ENCODE data around the gene SHANK1.
"Not testable (repeated sequence)": the region's sequence is repeated elsewhere in the genome, so short reads cannot be mapped to it uniquely, and the experiment has no call there.

SHANK1 gene

DNA sequence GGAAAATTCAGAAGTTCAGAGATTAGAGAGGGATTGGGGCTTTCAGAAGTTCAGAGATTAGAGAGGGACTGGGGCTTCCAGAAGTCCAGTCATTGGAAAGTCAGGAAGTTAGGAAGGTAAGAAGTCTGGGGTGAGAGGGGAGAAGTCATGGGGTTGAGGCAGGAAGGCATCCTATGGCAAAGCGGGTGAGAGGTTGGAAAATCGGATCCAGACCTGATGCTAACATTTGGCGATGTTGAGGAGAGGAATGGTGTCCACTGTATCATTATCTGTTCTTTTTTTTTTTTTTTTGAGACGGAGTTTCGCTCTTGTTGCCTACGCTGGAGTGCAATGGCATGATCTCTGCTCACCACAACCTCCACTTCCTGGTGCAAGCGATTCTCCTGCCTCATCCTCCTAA is 91.1 kb downstream of the SHANK1 start:
- no peaks in the 10 kb centered on the region for H3K27me3 ChIP-seq (ENCODE audit: insufficient read depth, poor library complexity, severe bottlenecking)

DNA sequence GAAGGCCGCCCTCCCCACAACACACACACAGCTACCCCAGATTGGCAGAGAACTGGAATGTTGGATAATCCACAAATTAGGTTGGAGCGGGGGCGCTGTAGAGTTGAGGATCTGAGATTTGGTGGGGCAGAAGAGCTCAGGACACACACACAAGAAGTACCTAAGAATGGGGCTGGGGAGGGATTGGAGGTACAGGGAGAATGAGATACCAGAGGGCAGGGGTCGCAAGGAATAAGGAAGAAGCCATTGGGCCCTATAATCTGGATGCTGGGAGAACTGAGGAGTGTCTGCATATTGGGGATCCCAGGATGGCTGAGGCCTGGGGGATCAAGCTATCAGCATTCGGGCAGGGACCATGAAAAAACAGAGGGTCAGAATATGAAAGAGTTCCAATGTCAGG is 91.5 kb downstream of the SHANK1 start:
- DNase-seq (ENCODE audit: low spot score): no peak
- ATAC-seq (ENCODE audit: low read depth): no peak
- TF ChIP-seq CTCF (IDR thresholded peaks at IDR 0.05; ENCODE audit: poor library complexity, severe bottlenecking): no peak

More for the DNA sequence above, 91.1 kb downstream of the SHANK1 start:
- H3K9me3 ChIP-seq (ENCODE audit: severe bottlenecking): no peaks in the 10 kb centered on the region
- H3K4me1 ChIP-seq (ENCODE audit: insufficient read depth, poor library complexity, severe bottlenecking): no peaks in the 10 kb centered on the region
- no peak for ATAC-seq (ENCODE audit: low read depth)
- no peaks in the 10 kb centered on the region for H3K36me3 ChIP-seq (ENCODE audit: low read depth)
- no peak for DNase-seq (ENCODE audit: low spot score)
- no peak overlapping the region for H3K27ac ChIP-seq (ENCODE audit: poor library complexity, severe bottlenecking)
- no peak overlapping the region for H3K4me3 ChIP-seq (ENCODE audit: severe bottlenecking)
- no peak for TF ChIP-seq CTCF (IDR thresholded peaks at IDR 0.05; ENCODE audit: poor library complexity, severe bottlenecking)

DNA sequence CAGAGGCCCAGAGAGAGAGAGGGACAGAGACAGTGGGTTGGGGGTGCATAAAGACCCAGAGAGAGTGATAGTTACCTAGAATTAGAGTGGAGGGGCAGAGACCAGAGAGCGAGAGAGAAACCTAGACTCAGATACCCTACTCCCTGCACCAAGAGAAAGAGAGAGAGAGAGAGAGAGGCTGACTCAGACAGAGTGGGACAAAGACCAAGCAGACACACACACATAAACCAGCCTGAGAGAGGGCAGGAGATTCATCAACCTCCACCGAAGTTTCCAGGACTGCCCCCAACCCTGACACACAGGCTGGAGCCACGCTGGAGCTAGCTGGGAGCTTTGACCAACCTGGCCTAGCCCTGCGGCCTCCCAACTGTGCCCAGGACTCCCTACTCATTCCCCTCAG is 92.8 kb downstream of the SHANK1 start:
- Histone ChIP-seq H3K27me3 (ENCODE audit: insufficient read depth, poor library complexity, severe bottlenecking) (no peaks in the 10 kb centered on the region), H3K4me3 (ENCODE audit: severe bottlenecking) (no peak overlapping the region), H3K9me3 (ENCODE audit: severe bottlenecking) (no peaks in the 10 kb centered on the region), H3K4me1 (ENCODE audit: insufficient read depth, poor library complexity, severe bottlenecking) (no peaks in the 10 kb centered on the region), H3K36me3 (ENCODE audit: low read depth) (no peaks in the 10 kb centered on the region), H3K27ac (ENCODE audit: poor library complexity, severe bottlenecking) (no peak overlapping the region)
- ATAC-seq (ENCODE audit: low read depth): 0 out of 3 replicates have a peak, but pooled peaks have one; percentile 19
- no peak for DNase-seq (ENCODE audit: low spot score)
- TF ChIP-seq CTCF (IDR thresholded peaks at IDR 0.05; ENCODE audit: poor library complexity, severe bottlenecking): no peak

More for the DNA sequence above, 91.5 kb downstream of the SHANK1 start:
- Histone ChIP-seq H3K4me1 (ENCODE audit: insufficient read depth, poor library complexity, severe bottlenecking) (no peaks in the 10 kb centered on the region), H3K9me3 (ENCODE audit: severe bottlenecking) (no peaks in the 10 kb centered on the region), H3K27me3 (ENCODE audit: insufficient read depth, poor library complexity, severe bottlenecking) (no peaks in the 10 kb centered on the region), H3K4me3 (ENCODE audit: severe bottlenecking) (no peak overlapping the region), H3K36me3 (ENCODE audit: low read depth) (no peaks in the 10 kb centered on the region), H3K27ac (ENCODE audit: poor library complexity, severe bottlenecking) (no peak overlapping the region)

DNA sequence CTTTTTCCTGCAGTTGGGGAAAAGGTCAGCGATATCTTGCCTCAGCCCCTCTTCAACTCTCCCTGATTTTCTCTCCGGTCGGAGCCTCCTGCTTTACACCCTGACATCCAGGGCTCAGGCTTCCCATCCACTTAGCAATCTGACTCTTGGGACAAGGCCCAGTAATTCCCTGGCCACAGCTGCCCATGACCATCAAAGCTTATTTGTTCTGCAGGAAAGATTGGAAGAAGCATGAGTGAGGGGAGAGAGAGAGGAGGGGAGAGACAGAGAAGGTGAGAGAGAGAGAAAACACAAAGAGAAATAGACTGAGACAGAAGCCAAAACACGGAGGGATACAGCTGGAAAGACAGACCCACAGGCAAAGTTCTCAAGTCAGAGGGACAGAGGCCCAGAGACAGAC is 93.6 kb downstream of the SHANK1 start:
- no peak overlapping the region for H3K27ac ChIP-seq (ENCODE audit: poor library complexity, severe bottlenecking)
- ATAC-seq (ENCODE audit: low read depth) (no peak), DNase-seq (ENCODE audit: low spot score) (no peak)
- no peaks in the 10 kb centered on the region for H3K36me3 ChIP-seq (ENCODE audit: low read depth)
- TF ChIP-seq CTCF (IDR thresholded peaks at IDR 0.05; ENCODE audit: poor library complexity, severe bottlenecking): no peak
- H3K27me3 ChIP-seq (ENCODE audit: insufficient read depth, poor library complexity, severe bottlenecking): no peaks in the 10 kb centered on the region
- no peak overlapping the region for H3K4me3 ChIP-seq (ENCODE audit: severe bottlenecking)
- H3K9me3 ChIP-seq (ENCODE audit: severe bottlenecking): no peaks in the 10 kb centered on the region
- no peaks in the 10 kb centered on the region for H3K4me1 ChIP-seq (ENCODE audit: insufficient read depth, poor library complexity, severe bottlenecking)

DNA sequence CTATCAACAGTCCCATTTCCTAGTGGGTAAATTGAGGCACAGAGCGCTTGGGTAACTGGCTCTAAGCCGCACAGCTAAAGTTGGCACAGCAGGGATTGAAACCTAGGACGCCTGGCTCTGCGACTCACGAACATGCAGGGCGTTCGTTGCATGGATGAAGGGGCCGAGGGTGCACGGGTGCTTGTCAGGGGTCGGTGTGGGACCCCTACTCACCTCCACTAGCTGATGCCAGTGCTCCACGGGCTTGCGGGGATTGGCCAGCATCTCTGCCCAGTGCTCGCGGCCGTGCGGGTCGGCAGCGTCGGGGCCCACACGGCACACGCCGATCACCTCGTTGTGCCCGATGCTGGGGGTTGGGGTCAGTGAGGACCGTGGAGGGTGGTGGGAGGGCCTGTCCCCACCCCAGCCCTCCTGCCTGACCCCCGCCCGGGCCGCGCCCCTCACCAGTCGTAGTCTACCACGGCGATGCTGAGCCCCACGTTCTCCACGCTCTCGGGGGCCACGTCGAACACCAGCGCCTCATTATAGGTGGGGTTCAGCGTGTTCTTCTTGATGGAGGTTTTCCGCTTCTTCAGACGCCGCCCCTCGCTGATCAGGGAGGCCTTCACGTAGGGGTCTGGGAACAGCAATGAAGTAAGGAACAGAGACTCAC is 94.5 kb downstream of the SHANK1 start:
- DNase-seq (ENCODE audit: low spot score): no peak

GRCh38 chr19:50620394-50620906 is 99.2 kb downstream of the SHANK1 start:
- DNase-seq (ENCODE audit: low spot score); H3K4me3 ChIP-seq (ENCODE audit: severe bottlenecking); H3K36me3 ChIP-seq (ENCODE audit: low read depth); H3K4me1 ChIP-seq (ENCODE audit: insufficient read depth, poor library complexity, severe bottlenecking); H3K27ac ChIP-seq (ENCODE audit: poor library complexity, severe bottlenecking); H3K9me3 ChIP-seq (ENCODE audit: severe bottlenecking); H3K27me3 ChIP-seq (ENCODE audit: insufficient read depth, poor library complexity, severe bottlenecking); ATAC-seq (ENCODE audit: low read depth): not testable (repeated sequence)

More for the DNA sequence above, 94.5 kb downstream of the SHANK1 start:
- H3K9me3 ChIP-seq (ENCODE audit: severe bottlenecking): no peaks in the 10 kb centered on the region
- H3K27me3 ChIP-seq (ENCODE audit: insufficient read depth, poor library complexity, severe bottlenecking): no peaks in the 10 kb centered on the region
- no peak overlapping the region for H3K27ac ChIP-seq (ENCODE audit: poor library complexity, severe bottlenecking)
- no peak for TF ChIP-seq CTCF (IDR thresholded peaks at IDR 0.05; ENCODE audit: poor library complexity, severe bottlenecking)
- no peak for ATAC-seq (ENCODE audit: low read depth)
- H3K36me3 ChIP-seq (ENCODE audit: low read depth): no peaks in the 10 kb centered on the region
- no peaks in the 10 kb centered on the region for H3K4me1 ChIP-seq (ENCODE audit: insufficient read depth, poor library complexity, severe bottlenecking)
- H3K4me3 ChIP-seq (ENCODE audit: severe bottlenecking): no peak overlapping the region

GRCh38 chr19:50619184-50619583 is 100.4 kb downstream of the SHANK1 start:
- not testable (repeated sequence) for H3K4me3 ChIP-seq (ENCODE audit: severe bottlenecking); H3K27ac ChIP-seq (ENCODE audit: poor library complexity, severe bottlenecking); H3K9me3 ChIP-seq (ENCODE audit: severe bottlenecking); H3K27me3 ChIP-seq (ENCODE audit: insufficient read depth, poor library complexity, severe bottlenecking); DNase-seq (ENCODE audit: low spot score); ATAC-seq (ENCODE audit: low read depth); H3K36me3 ChIP-seq (ENCODE audit: low read depth); H3K4me1 ChIP-seq (ENCODE audit: insufficient read depth, poor library complexity, severe bottlenecking)

All from RWPE2 (cell line).